GM23248 (cell line): Measurements from ENCODE around the gene ZNF521.

Source experiments
- EZH2 ChIP-seq: fragments of 200-600 bp; sonication (generic); IDR thresholded peaks from 2 replicates; pipeline ENCODE4 v1.6.1; 2018; ENCODE audit warnings: antibody characterized with exemption, mild to moderate bottlenecking; ENCODE audit not compliant: insufficient read depth, poor library complexity, severe bottlenecking
- EZH2phosphoT487 ChIP-seq: fragments of 200-600 bp; sonication (generic); IDR thresholded peaks from 2 replicates; pipeline ENCODE4 v1.6.1; 2018; ENCODE audit warnings: antibody characterized with exemption, moderate library complexity, mild to moderate bottlenecking, low read depth; ENCODE audit not compliant: insufficient read depth

- no peak for TF ChIP-seq EZH2phosphoT487
- TF ChIP-seq EZH2: no peak
Measured at GRCh38 chr18:25334588-25334987, 17.4 kb downstream of the ZNF521 start.
